Measurements from ENCODE around the gene AUTS2. TPM values are rescaled to one million over a fixed set of nuclear protein-coding genes. Genes with fewer than 3 reads are reported as not detected.

AUTS2 gene
- total and polyA plus RNA-seq, 2 experiments from 2014 or later = 32.0 to 91.0 TPM

DNA sequence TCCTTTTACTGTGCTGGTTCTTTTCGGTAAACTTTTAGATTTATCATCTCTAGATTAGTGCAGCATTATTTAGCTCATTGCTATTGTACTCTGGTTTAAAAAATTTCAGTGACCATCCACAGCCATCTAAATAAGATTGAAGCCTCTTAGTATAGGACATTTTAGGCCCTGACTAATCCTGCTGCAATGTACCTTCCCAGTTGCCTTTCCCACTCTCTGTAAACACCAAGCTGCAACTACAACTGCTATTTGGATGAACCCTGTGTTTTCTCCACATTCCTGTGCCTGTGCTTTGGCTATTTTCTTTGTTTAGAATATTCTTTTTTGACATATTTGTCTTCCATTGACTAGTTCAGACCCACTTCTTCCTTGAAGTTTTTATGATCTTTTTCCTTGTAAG is 314.6 kb downstream of the AUTS2 start:
- ATAC-seq (no peak), DNase-seq (ENCODE audit: low spot score) (no peak)
- Histone ChIP-seq H3K4me2 (no peak overlapping the region), H3K27me3 (ENCODE audit: insufficient read depth) (no peaks in the 10 kb centered on the region), H3K4me3 (no peak overlapping the region), H3K4me1 (ENCODE audit: insufficient read depth) (no peaks in the 10 kb centered on the region), H3K27ac (ENCODE audit: low read depth) (no peak overlapping the region), H3K9me2 (ENCODE audit: insufficient read depth) (no peaks in the 10 kb centered on the region), H3K36me3 (ENCODE audit: insufficient read depth) (no peaks in the 10 kb centered on the region), H2AFZ (no peak overlapping the region), H4K20me1 (replicated peaks; ENCODE audit: insufficient read depth) (no peaks in the 10 kb centered on the region), H3F3A (replicated peaks; ENCODE audit: low read depth) (no peaks in the 10 kb centered on the region), H3K79me2 (replicated peaks; ENCODE audit: insufficient read depth) (no peaks in the 10 kb centered on the region)
- TF ChIP-seq, protein P1, sequence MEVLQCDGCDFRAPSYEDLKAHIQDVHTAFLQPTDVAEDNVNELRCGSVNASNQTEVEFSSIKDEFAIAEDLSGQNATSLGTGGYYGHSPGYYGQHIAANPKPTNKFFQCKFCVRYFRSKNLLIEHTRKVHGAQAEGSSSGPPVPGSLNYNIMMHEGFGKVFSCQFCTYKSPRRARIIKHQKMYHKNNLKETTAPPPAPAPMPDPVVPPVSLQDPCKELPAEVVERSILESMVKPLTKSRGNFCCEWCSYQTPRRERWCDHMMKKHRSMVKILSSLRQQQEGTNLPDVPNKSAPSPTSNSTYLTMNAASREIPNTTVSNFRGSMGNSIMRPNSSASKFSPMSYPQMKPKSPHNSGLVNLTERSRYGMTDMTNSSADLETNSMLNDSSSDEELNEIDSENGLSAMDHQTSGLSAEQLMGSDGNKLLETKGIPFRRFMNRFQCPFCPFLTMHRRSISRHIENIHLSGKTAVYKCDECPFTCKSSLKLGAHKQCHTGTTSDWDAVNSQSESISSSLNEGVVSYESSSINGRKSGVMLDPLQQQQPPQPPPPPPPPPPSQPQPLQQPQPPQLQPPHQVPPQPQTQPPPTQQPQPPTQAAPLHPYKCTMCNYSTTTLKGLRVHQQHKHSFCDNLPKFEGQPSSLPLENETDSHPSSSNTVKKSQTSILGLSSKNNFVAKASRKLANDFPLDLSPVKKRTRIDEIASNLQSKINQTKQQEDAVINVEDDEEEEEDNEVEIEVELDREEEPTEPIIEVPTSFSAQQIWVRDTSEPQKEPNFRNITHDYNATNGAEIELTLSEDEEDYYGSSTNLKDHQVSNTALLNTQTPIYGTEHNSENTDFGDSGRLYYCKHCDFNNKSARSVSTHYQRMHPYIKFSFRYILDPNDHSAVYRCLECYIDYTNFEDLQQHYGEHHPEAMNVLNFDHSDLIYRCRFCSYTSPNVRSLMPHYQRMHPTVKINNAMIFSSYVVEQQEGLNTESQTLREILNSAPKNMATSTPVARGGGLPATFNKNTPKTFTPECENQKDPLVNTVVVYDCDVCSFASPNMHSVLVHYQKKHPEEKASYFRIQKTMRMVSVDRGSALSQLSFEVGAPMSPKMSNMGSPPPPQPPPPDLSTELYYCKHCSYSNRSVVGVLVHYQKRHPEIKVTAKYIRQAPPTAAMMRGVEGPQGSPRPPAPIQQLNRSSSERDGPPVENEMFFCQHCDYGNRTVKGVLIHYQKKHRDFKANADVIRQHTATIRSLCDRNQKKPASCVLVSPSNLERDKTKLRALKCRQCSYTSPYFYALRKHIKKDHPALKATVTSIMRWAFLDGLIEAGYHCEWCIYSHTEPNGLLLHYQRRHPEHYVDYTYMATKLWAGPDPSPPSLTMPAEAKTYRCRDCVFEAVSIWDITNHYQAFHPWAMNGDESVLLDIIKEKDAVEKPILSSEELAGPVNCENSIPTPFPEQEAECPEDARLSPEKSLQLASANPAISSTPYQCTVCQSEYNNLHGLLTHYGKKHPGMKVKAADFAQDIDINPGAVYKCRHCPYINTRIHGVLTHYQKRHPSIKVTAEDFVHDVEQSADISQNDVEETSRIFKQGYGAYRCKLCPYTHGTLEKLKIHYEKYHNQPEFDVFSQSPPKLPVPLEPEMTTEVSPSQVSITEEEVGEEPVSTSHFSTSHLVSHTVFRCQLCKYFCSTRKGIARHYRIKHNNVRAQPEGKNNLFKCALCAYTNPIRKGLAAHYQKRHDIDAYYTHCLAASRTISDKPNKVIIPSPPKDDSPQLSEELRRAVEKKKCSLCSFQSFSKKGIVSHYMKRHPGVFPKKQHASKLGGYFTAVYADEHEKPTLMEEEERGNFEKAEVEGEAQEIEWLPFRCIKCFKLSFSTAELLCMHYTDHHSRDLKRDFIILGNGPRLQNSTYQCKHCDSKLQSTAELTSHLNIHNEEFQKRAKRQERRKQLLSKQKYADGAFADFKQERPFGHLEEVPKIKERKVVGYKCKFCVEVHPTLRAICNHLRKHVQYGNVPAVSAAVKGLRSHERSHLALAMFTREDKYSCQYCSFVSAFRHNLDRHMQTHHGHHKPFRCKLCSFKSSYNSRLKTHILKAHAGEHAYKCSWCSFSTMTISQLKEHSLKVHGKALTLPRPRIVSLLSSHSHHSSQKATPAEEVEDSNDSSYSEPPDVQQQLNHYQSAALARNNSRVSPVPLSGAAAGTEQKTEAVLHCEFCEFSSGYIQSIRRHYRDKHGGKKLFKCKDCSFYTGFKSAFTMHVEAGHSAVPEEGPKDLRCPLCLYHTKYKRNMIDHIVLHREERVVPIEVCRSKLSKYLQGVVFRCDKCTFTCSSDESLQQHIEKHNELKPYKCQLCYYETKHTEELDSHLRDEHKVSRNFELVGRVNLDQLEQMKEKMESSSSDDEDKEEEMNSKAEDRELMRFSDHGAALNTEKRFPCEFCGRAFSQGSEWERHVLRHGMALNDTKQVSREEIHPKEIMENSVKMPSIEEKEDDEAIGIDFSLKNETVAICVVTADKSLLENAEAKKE (CRISPR knock-in tag; IDR thresholded peaks at IDR 0.05) = no peak
- TF ChIP-seq STAT1 (IDR thresholded peaks at IDR 0.05; ENCODE audit: unreplicated experiment) (no peak), NANOG (IDR thresholded peaks at IDR 0.05; ENCODE audit: borderline replicate concordance) (no peak), JUNB (IDR thresholded peaks at IDR 0.05; ENCODE audit: unreplicated experiment) (no peak), CREB1 (CRISPR knock-in tag; IDR thresholded peaks at IDR 0.05; ENCODE audit: low read depth) (no peak), REST (IDR thresholded peaks at IDR 0.05; ENCODE audit: unreplicated experiment) (no peak), ZNF114 (CRISPR knock-in tag; IDR thresholded peaks at IDR 0.05) (no peak), EZH2phosphoT487 (IDR thresholded peaks at IDR 0.05; ENCODE audit: unreplicated experiment) (no peak), POLR2AphosphoS5 (IDR thresholded peaks at IDR 0.05; ENCODE audit: low read depth) (no peak), ZNF331 (CRISPR knock-in tag; IDR thresholded peaks at IDR 0.05; ENCODE audit: low read depth) (no peak), EZH2 (IDR thresholded peaks at IDR 0.05; ENCODE audit: low read depth, unreplicated experiment) (no peak)
- TF ChIP-seq, protein P2, sequence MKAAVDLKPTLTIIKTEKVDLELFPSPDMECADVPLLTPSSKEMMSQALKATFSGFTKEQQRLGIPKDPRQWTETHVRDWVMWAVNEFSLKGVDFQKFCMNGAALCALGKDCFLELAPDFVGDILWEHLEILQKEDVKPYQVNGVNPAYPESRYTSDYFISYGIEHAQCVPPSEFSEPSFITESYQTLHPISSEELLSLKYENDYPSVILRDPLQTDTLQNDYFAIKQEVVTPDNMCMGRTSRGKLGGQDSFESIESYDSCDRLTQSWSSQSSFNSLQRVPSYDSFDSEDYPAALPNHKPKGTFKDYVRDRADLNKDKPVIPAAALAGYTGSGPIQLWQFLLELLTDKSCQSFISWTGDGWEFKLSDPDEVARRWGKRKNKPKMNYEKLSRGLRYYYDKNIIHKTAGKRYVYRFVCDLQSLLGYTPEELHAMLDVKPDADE (IDR thresholded peaks at IDR 0.05) = no peak
- TF ChIP-seq, protein P3, sequence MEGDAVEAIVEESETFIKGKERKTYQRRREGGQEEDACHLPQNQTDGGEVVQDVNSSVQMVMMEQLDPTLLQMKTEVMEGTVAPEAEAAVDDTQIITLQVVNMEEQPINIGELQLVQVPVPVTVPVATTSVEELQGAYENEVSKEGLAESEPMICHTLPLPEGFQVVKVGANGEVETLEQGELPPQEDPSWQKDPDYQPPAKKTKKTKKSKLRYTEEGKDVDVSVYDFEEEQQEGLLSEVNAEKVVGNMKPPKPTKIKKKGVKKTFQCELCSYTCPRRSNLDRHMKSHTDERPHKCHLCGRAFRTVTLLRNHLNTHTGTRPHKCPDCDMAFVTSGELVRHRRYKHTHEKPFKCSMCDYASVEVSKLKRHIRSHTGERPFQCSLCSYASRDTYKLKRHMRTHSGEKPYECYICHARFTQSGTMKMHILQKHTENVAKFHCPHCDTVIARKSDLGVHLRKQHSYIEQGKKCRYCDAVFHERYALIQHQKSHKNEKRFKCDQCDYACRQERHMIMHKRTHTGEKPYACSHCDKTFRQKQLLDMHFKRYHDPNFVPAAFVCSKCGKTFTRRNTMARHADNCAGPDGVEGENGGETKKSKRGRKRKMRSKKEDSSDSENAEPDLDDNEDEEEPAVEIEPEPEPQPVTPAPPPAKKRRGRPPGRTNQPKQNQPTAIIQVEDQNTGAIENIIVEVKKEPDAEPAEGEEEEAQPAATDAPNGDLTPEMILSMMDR (conservative IDR thresholded peaks at IDR 0.05; ENCODE audit: low read depth in 2 of 2) = no peak
- Mint-ChIP-seq H3K27me3 (ENCODE audit: insufficient read depth, low read depth, poor library complexity) (peaks cover 4% of the 10 kb centered on the region), H3K36me3 (ENCODE audit: low read depth) (peaks cover 24% of the 10 kb centered on the region), H3K4me1 (peaks cover 6% of the 10 kb centered on the region), H3K9me3 (peaks cover 27% of the 10 kb centered on the region), H3K4me3 (no peak overlapping the region), H3K27ac (no peak overlapping the region)

Data from GM23338 (cell line).